ENCODE data around the gene CUEDC1.

CUEDC1 gene

GRCh38 chr17:57935833-57936807, 19.1 kb downstream of the CUEDC1 start:
- peak overlapping the region; percentile 32 for H3K4me3 ChIP-seq (ENCODE audit: low read length)
- peak; percentile 87 for DNase-seq (ENCODE audit: low read depth)
- no peak for TF ChIP-seq CTCF (conservative IDR thresholded peaks at IDR 0.05; ENCODE audit: low read length)

GRCh38 chr17:57931488-57932137, 23.6 kb downstream of the CUEDC1 start:
- no peak for TF ChIP-seq CTCF (conservative IDR thresholded peaks at IDR 0.05; ENCODE audit: low read length)
- DNase-seq (ENCODE audit: low read depth) = no peak
- H3K4me3 ChIP-seq (ENCODE audit: low read length) = no peak overlapping the region

GRCh38 chr17:57930239-57930638, 25.0 kb downstream of the CUEDC1 start:
- H3K4me3 ChIP-seq (ENCODE audit: low read length) = no peak overlapping the region
- TF ChIP-seq CTCF (conservative IDR thresholded peaks at IDR 0.05; ENCODE audit: low read length) = no peak
- no peak for DNase-seq (ENCODE audit: low read depth)

- no peak for DNase-seq (ENCODE audit: low read depth)
- TF ChIP-seq CTCF (conservative IDR thresholded peaks at IDR 0.05; ENCODE audit: low read length) = no peak
- H3K4me3 ChIP-seq (ENCODE audit: low read length) = no peak overlapping the region
These were observed 25.8 kb downstream of the CUEDC1 start for GRCh38 chr17:57929386-57929785.

- DNase-seq (ENCODE audit: low read depth) = no peak
- no peak for TF ChIP-seq CTCF (conservative IDR thresholded peaks at IDR 0.05; ENCODE audit: low read length)
- no peak overlapping the region for H3K4me3 ChIP-seq (ENCODE audit: low read length)
These were observed 26.3 kb downstream of the CUEDC1 start for GRCh38 chr17:57928928-57929327.

- peak; percentile 74 for DNase-seq (ENCODE audit: low read depth)
- TF ChIP-seq CTCF (conservative IDR thresholded peaks at IDR 0.05; ENCODE audit: low read length) = no peak
- H3K4me3 ChIP-seq (ENCODE audit: low read length) = no peak overlapping the region
These were observed 28.0 kb downstream of the CUEDC1 start for GRCh38 chr17:57927048-57927723.

Measured in AG10803 (cell line).